Ammon's horn (tissue), 1 donor: ENCODE measurements around the gene CARMIL3.

ENCODE experiments used
- DNase-seq: peaks from one replicate; pipeline ENCODE4 v3.0.0-alpha.2; 2016; ENCODE audit warnings: low spot score

Gene CARMIL3

DNA sequence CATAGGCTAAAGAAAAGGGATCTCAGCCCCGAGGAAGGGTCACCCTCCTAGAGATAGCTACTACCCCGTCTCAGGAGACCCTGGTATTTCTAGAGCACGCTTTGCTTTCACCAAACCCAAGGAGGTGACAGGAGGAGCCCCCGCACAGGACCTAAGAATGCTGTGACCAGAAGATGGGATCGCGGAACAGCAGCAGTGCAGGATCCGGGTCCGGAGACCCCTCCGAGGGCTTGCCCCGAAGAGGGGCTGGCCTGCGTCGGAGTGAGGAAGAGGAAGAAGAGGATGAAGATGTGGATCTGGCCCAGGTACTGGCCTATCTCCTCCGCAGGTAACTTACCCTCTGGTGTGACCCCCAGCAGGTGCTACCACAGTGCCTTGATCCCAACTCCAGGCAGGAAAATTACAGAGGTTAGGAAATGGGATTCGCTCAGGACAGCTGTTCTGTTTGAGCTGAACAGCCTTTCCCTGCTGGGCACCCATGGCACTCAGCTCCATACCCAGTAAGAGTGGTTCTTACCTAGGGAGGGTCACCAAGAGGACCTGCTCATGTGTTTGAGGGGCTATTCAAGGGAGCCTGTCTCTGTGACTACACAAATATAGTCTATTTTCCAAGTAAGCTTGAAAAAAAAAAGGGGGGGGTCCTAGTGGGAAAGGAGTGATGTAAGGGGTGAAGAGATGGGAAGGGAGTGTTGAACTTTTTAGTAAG, 63.8 kb downstream of the CARMIL3 start:
- no peak for DNase-seq

DNA sequence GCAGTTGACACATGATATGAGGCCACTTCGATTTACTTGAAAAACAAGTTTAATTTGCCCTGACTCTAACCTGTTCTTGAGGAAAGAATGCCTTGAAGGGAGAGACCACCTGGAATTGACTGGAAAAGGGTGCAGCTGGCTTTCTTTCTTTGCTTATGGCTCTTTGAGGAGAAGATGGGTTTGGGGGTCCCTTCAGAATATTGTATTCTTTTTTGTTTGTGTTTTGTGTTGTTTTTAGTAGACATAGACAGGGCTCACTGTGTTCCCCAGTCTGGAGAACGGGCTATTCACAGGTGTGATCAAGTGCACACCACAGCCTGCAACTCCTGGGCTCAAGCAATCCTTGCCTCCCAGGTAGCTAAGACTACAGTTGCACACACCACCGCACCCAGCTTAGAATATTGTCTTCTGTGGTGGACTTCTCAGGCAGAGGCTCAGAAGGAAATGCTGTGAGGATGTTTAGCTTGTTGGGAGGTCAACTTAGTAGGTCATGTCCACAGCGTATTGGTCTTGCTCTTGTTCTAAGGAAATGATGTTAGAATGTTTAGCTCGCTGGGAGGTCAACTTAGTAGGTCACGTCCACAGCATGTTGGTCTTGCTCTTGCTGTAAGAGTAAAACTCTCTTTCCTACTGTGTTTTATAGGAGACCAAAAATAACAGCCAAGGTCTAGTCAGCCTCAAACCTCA, 64.5 kb downstream of the CARMIL3 start:
- DNase-seq: no peak

DNA sequence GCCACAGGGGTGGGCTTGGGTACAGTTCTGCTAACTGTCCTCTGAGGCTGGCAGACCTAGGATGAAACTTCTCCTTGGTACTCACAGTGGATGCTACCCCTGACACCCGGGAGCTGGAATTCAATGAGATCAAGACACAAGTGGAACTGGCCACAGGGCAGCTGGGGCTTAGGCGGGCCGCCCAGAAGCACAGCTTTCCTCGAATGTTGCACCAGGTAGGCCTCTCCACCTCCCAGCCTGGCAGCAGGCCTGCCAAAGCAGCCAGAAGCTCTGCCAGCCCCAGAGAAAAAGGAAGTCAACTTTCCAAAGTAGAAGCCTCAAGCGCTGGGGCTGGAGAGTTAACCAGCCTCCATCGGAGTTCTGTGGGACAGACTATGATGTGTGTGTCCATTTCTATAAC, 65.4 kb downstream of the CARMIL3 start:
- DNase-seq: no peak
